Neural cell (in vitro differentiated cells): ENCODE results near the gene ANKRD65. TPM values are rescaled to one million over a fixed set of nuclear protein-coding genes. Genes with fewer than 3 reads are reported as not detected.
"Not testable (repeated sequence)": the region's sequence is repeated elsewhere in the genome, so short reads cannot be mapped to it uniquely, and the experiment has no call there.

Experiments used
- H2AFZ ChIP-seq: fragments of 200-600, 300-800 bp; sonication (generic), shearing (Covaris generic); 2 replicates; pipeline ENCODE4 v1.6.0; 2014; ENCODE audit warnings: low read depth, mild to moderate bottlenecking, antibody characterized with exemption, low read length, moderate library complexity
- H3F3A ChIP-seq: fragments of 200-600 bp; shearing (Covaris generic); 2 replicates; pipeline ENCODE4 v1.6.1; 2016; ENCODE audit warnings: mild to moderate bottlenecking, moderate library complexity, mixed read lengths, antibody characterized with exemption, low read length; ENCODE audit not compliant: insufficient read depth, poor library complexity, severe bottlenecking
- H3K27ac ChIP-seq: fragments of 200-600, 300-800 bp; sonication (generic), shearing (Covaris generic); 2 replicates; pipeline ENCODE4 v1.5.1; 2014; ENCODE audit warnings: mild to moderate bottlenecking, low read length, moderate library complexity
- H3K27me3 ChIP-seq: fragments of 300-800, 200-600 bp; sonication (generic), shearing (Covaris generic); 2 replicates; pipeline ENCODE4 v1.6.0; 2014; ENCODE audit warnings: mild to moderate bottlenecking, low read depth, low read length, moderate library complexity; ENCODE audit not compliant: insufficient read depth
- H3K36me3 ChIP-seq: fragments of 300-800, 200-600 bp; sonication (generic), shearing (Covaris generic); 2 replicates; pipeline ENCODE4 v1.5.1; 2014; ENCODE audit warnings: mild to moderate bottlenecking, antibody characterized with exemption, low read length, moderate library complexity; ENCODE audit not compliant: insufficient read depth
- H3K4me2 ChIP-seq: fragments of 300-800, 200-600 bp; sonication (generic), shearing (Covaris generic); 2 replicates; pipeline ENCODE4 v1.6.0; 2014; ENCODE audit warnings: mild to moderate bottlenecking, low read length
- H3K4me3 ChIP-seq: fragments of 300-800, 200-600 bp; sonication (generic), shearing (Covaris generic); 2 replicates; pipeline ENCODE4 v1.5.1; 2014; ENCODE audit warnings: mild to moderate bottlenecking, low read length, moderate library complexity
- H3K79me2 ChIP-seq: fragments of 200-600 bp; shearing (Covaris generic); replicated peaks from 2 replicates; pipeline ENCODE4 v1.6.0; 2014; ENCODE audit warnings: mild to moderate bottlenecking, low read length, moderate library complexity; ENCODE audit not compliant: insufficient read depth
- H3K9ac ChIP-seq: fragments of 300-800, 200-600 bp; sonication (generic), shearing (Covaris generic); 2 replicates; pipeline ENCODE4 v1.6.1; 2016; ENCODE audit warnings: mild to moderate bottlenecking, low read length, mixed read lengths
- H3K9me2 ChIP-seq: fragments of 200-600 bp; shearing (Covaris generic); 2 replicates; pipeline ENCODE4 v1.6.1; 2016; ENCODE audit warnings: mild to moderate bottlenecking, low read length, mixed read lengths; ENCODE audit not compliant: insufficient read depth
- H3K9me3 ChIP-seq: fragments of 200-600, 300-800 bp; sonication (generic), shearing (Covaris generic); 2 replicates; pipeline ENCODE4 v1.6.1; 2016; ENCODE audit warnings: mild to moderate bottlenecking, mixed run types, low read length, moderate library complexity, mixed read lengths
- H4K20me1 ChIP-seq: fragments of 200-600 bp; shearing (Covaris generic); 2 replicates; pipeline ENCODE4 v1.6.1; 2016; ENCODE audit warnings: mild to moderate bottlenecking, mixed run types; ENCODE audit not compliant: insufficient read depth
- CTCF ChIP-seq: fragments of 450-650 bp; IDR thresholded peaks from 2 replicates; pipeline ENCODE4 v1.5.1; 2014; ENCODE audit warnings: antibody characterized with exemption, mild to moderate bottlenecking, moderate library complexity; ENCODE audit not compliant: poor library complexity, severe bottlenecking
- EP300 ChIP-seq: fragments of 450-650 bp; conservative IDR thresholded peaks from 2 replicates; pipeline ENCODE4 v1.6.1; 2014; ENCODE audit warnings: antibody characterized with exemption, mild to moderate bottlenecking, moderate library complexity; ENCODE audit not compliant: poor library complexity, severe bottlenecking
- EZH2 ChIP-seq: fragments of 200-600, 300-800 bp; shearing (Covaris generic), sonication (generic); IDR thresholded peaks from 2 replicates; pipeline ENCODE4 v1.6.1; 2014; ENCODE audit warnings: antibody characterized with exemption, low read length, borderline replicate concordance, mild to moderate bottlenecking; ENCODE audit not compliant: insufficient read depth, poor library complexity, severe bottlenecking
- POLR2AphosphoS5 ChIP-seq: IDR thresholded peaks from 2 replicates; pipeline ENCODE4 v1.6.1; 2012
- RAD21 ChIP-seq: fragments of 450-650 bp; conservative IDR thresholded peaks from 2 replicates; pipeline ENCODE4 v1.6.1; 2014; ENCODE audit warnings: antibody characterized with exemption, mild to moderate bottlenecking, moderate library complexity
- SMC3 ChIP-seq: fragments of 450-650 bp; conservative IDR thresholded peaks from 2 replicates; pipeline ENCODE4 v1.6.1; 2014; ENCODE audit warnings: antibody characterized with exemption, mild to moderate bottlenecking, moderate library complexity; ENCODE audit not compliant: poor library complexity
- TAF1 ChIP-seq: IDR thresholded peaks from 2 replicates; pipeline ENCODE4 v1.6.1; 2012; ENCODE audit warnings: low read depth
- polyA plus RNA-seq: library from polyadenylated mRNA; depleted of rRNA; stranded (reverse); fragments of >200 nt; gene quantifications from 2 replicates; pipeline ENCODE4 v1.2.3, GENCODE V29; 2014
- TF ChIP-seq, protein P1 (sequence below): IDR thresholded peaks from 2 replicates; pipeline ENCODE4 v1.6.1; 2012; ENCODE audit warnings: borderline replicate concordance

Gene ANKRD65
- polyA plus RNA-seq, 1 donor from 2014 or later = not detected

DNA sequence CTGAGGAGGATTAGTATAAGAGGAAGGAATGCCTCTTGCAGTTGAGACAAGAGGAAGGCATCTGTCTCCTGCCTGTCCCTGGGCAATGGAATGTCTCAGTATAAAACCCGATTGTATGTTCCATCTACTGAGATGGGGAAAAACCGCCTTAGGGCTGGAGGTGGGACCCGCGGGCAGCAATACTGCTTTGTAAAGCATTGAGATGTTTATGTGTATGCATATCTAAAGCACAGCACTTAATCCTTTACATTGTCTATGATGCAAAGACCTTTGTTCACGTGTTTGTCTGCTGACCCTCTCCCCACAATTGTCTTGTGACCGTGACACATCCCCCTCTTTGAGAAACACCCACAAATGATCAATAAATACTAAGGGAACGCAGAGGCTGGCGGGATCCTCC lies 10.8 kb downstream of the ANKRD65 start:
- H3F3A ChIP-seq, H2AFZ ChIP-seq, H3K27me3 ChIP-seq, H3K9me2 ChIP-seq, H3K4me3 ChIP-seq, H3K9me3 ChIP-seq, H3K9ac ChIP-seq, H3K27ac ChIP-seq, H4K20me1 ChIP-seq, H3K36me3 ChIP-seq, H3K4me2 ChIP-seq: not testable (repeated sequence)
- peaks cover 24% of the 10 kb centered on the region for H3K79me2 ChIP-seq

DNA sequence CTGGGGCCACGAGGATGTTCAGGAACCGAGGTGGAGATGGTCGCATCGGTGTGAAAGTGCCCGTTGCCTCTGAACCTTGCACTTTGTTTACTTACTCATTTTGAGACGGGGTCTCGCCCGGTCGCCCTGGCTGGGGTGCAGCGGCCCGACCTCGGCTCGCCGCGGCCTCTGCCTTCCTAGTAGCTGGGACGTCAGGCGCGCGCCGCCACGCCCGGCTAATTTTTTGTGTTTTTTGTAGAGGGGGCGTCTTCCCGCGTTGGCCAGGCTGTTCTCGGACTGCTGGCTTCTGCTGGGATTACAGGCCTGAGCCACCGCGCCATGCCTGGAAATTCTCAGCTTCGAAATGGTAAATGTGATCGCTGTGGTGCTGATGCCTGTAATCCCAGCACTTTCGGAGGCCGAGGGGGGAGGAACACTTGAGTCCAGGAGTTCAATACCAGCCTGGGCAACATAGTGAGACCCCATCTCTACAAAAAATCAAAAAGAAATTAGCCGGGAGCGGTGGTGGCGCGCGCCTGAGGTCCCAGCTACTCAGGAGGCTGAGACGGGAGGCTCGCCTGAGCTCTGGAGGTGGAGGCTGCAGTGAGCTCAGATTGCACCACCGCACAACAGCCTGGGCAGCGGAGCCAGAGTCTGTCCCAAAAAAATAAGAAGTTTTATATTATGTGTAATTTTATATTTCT lies 13.3 kb downstream of the ANKRD65 start:
- H3K27ac ChIP-seq = peak overlapping the region; percentile 85

GRCh38 chr1:1406821-1407635 lies 14.0 kb downstream of the ANKRD65 start, which contains the start of gene MRPL20:
Gene MRPL20 (minus strand): TSS chr1:1407293. CDS start chr1:1407217, 76 bp downstream.
- Histone ChIP-seq H3K4me2 (peak within 1 kb of the TSS; percentile 92), H3F3A (no peaks in the 10 kb centered on the region), H3K4me3 (peak within 1 kb of the TSS; percentile 97), H3K9ac (peak within 1 kb of the TSS; percentile 86), H3K9me3 (no peaks in the 10 kb centered on the region), H2AFZ (peak within 1 kb of the TSS; percentile 33), H3K79me2 (peaks cover 24% of the 10 kb centered on the region), H3K27ac (peak within 1 kb of the TSS; percentile 85), H3K27me3 (no peaks in the 10 kb centered on the region), H3K9me2 (no peaks in the 10 kb centered on the region), H4K20me1 (no peaks in the 10 kb centered on the region), H3K36me3 (no peaks in the 10 kb centered on the region)
- no peak for TF ChIP-seq SMC3
- peak; percentile 88 for TF ChIP-seq TAF1
- no peak for TF ChIP-seq CTCF
- peak; percentile 49 for TF ChIP-seq EP300
- peak; percentile 98 for TF ChIP-seq POLR2AphosphoS5
- TF ChIP-seq RAD21 = peak; percentile 14
- TF ChIP-seq EZH2 = no peak
- TF ChIP-seq, protein P1, sequence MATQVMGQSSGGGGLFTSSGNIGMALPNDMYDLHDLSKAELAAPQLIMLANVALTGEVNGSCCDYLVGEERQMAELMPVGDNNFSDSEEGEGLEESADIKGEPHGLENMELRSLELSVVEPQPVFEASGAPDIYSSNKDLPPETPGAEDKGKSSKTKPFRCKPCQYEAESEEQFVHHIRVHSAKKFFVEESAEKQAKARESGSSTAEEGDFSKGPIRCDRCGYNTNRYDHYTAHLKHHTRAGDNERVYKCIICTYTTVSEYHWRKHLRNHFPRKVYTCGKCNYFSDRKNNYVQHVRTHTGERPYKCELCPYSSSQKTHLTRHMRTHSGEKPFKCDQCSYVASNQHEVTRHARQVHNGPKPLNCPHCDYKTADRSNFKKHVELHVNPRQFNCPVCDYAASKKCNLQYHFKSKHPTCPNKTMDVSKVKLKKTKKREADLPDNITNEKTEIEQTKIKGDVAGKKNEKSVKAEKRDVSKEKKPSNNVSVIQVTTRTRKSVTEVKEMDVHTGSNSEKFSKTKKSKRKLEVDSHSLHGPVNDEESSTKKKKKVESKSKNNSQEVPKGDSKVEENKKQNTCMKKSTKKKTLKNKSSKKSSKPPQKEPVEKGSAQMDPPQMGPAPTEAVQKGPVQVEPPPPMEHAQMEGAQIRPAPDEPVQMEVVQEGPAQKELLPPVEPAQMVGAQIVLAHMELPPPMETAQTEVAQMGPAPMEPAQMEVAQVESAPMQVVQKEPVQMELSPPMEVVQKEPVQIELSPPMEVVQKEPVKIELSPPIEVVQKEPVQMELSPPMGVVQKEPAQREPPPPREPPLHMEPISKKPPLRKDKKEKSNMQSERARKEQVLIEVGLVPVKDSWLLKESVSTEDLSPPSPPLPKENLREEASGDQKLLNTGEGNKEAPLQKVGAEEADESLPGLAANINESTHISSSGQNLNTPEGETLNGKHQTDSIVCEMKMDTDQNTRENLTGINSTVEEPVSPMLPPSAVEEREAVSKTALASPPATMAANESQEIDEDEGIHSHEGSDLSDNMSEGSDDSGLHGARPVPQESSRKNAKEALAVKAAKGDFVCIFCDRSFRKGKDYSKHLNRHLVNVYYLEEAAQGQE = peak; percentile 87

More for the DNA sequence above, 13.3 kb downstream of the ANKRD65 start:
- Histone ChIP-seq H2AFZ (no peak overlapping the region), H3K27me3 (no peaks in the 10 kb centered on the region), H3K9me2 (no peaks in the 10 kb centered on the region), H3K9me3 (no peaks in the 10 kb centered on the region), H3K36me3 (no peaks in the 10 kb centered on the region), H3K79me2 (peaks cover 24% of the 10 kb centered on the region), H4K20me1 (no peaks in the 10 kb centered on the region), H3F3A (no peaks in the 10 kb centered on the region), H3K4me2 (peak overlapping the region; percentile 69), H3K9ac (peak overlapping the region; percentile 86), H3K4me3 (peak overlapping the region; percentile 97)
- TF ChIP-seq EP300 (no peak), SMC3 (no peak), TAF1 (no peak), EZH2 (no peak), RAD21 (no peak)
- TF ChIP-seq, protein P1 = no peak
